H9 (cell line): ENCODE results near the gene SFXN2. TPM values are rescaled to one million over a fixed set of nuclear protein-coding genes. Genes with fewer than 3 reads are reported as not detected.

Experiments used
- DNase-seq: peaks from one replicate; pipeline ENCODE4 v3.0.0-alpha.2; 2017
- H2AFZ ChIP-seq: one replicate; pipeline ENCODE4 v1.6.1; 2013; ENCODE audit warnings: mild to moderate bottlenecking, low read length, control low read depth, moderate library complexity
- H2AK5ac ChIP-seq: 2 replicates; pipeline ENCODE4 v1.6.1; 2013; ENCODE audit warnings: low read length, control low read depth, mixed read lengths; ENCODE audit not compliant: insufficient read length
- H2BK120ac ChIP-seq: one replicate; pipeline ENCODE4 v1.6.1; 2013; ENCODE audit warnings: low read depth, mild to moderate bottlenecking, low read length, control low read depth, inconsistent platforms; ENCODE audit not compliant: poor library complexity, severe bottlenecking
- H2BK12ac ChIP-seq: 2 replicates; pipeline ENCODE4 v1.6.1; 2013; ENCODE audit warnings: low read length, control low read depth, mixed read lengths, low read depth; ENCODE audit not compliant: insufficient read length
- H2BK15ac ChIP-seq: 2 replicates; pipeline ENCODE4 v1.6.1; 2013; ENCODE audit warnings: low read depth, low read length, control low read depth
- H2BK20ac ChIP-seq: one replicate; pipeline ENCODE4 v1.6.1; 2013; ENCODE audit warnings: low read depth, mild to moderate bottlenecking, low read length, control low read depth, inconsistent platforms; ENCODE audit not compliant: poor library complexity, severe bottlenecking
- H2BK5ac ChIP-seq: 2 replicates; pipeline ENCODE4 v1.6.1; 2013; ENCODE audit warnings: low read length, control low read depth, mixed read lengths; ENCODE audit not compliant: insufficient read length
- H3K14ac ChIP-seq: 2 replicates; pipeline ENCODE4 v1.6.1; 2013; ENCODE audit warnings: low read length, control low read depth; ENCODE audit not compliant: insufficient read depth
- H3K18ac ChIP-seq: 2 replicates; pipeline ENCODE4 v1.6.1; 2013; ENCODE audit warnings: low read depth, mild to moderate bottlenecking, mixed read lengths, low read length, control low read depth; ENCODE audit not compliant: insufficient read length
- H3K23ac ChIP-seq: 2 replicates; pipeline ENCODE4 v1.6.1; 2013; ENCODE audit warnings: low read length, control low read depth, mixed read lengths, low read depth; ENCODE audit not compliant: insufficient read length
- H3K23me2 ChIP-seq: 2 replicates; pipeline ENCODE4 v1.6.1; 2013; ENCODE audit warnings: low read depth, mild to moderate bottlenecking, mixed read lengths, low read length, control low read depth; ENCODE audit not compliant: insufficient read length, poor library complexity, severe bottlenecking
- H3K27ac ChIP-seq: 2 replicates; pipeline ENCODE4 v1.5.1; 2013; ENCODE audit warnings: low read length, control low read depth, mixed read lengths, low read depth; ENCODE audit not compliant: insufficient read length
- H3K27me3 ChIP-seq: 2 replicates; pipeline ENCODE4 v1.6.1; 2013; ENCODE audit warnings: low read length, control low read depth, inconsistent platforms; ENCODE audit not compliant: insufficient read depth
- H3K4ac ChIP-seq: 2 replicates; pipeline ENCODE4 v1.6.1; 2013; ENCODE audit warnings: low read depth, mild to moderate bottlenecking, control low read depth, inconsistent platforms, low read length, moderate library complexity
- H3K4me1 ChIP-seq: 2 replicates; pipeline ENCODE4 v1.6.1; 2013; ENCODE audit warnings: low read length, control low read depth, inconsistent platforms; ENCODE audit not compliant: insufficient read depth
- H3K4me2 ChIP-seq: 2 replicates; pipeline ENCODE4 v1.6.1; 2013; ENCODE audit warnings: low read length, control low read depth, mixed read lengths; ENCODE audit not compliant: insufficient read length, insufficient read depth
- H3K56ac ChIP-seq: 2 replicates; pipeline ENCODE4 v1.6.1; 2013; ENCODE audit warnings: low read depth, mild to moderate bottlenecking, mixed read lengths, low read length, control low read depth; ENCODE audit not compliant: insufficient read length
- H3K79me1 ChIP-seq: 2 replicates; pipeline ENCODE4 v1.6.1; 2013; ENCODE audit warnings: low read depth, mild to moderate bottlenecking, moderate library complexity, low read length, control low read depth, inconsistent platforms; ENCODE audit not compliant: insufficient read depth, poor library complexity, severe bottlenecking
- H3K79me2 ChIP-seq: 2 replicates; pipeline ENCODE4 v1.6.1; 2013; ENCODE audit warnings: low read length, control low read depth, inconsistent platforms; ENCODE audit not compliant: insufficient read depth
- H3K9ac ChIP-seq: 2 replicates; pipeline ENCODE4 v1.6.1; 2013; ENCODE audit warnings: low read length, control low read depth, mixed read lengths; ENCODE audit not compliant: insufficient read length; ENCODE audit errors: extremely low read depth
- H3K9me3 ChIP-seq: one replicate; pipeline ENCODE4 v1.6.1; 2013; ENCODE audit warnings: low read depth, low read length, inconsistent platforms; ENCODE audit not compliant: control insufficient read depth
- H3T11ph ChIP-seq: one replicate; pipeline ENCODE4 v1.6.1; 2013; ENCODE audit warnings: mild to moderate bottlenecking, low read length, control low read depth, inconsistent platforms
- H4K20me1 ChIP-seq: one replicate; pipeline ENCODE4 v1.6.1; 2013; ENCODE audit not compliant: control insufficient read depth, insufficient read length, insufficient read depth
- H4K5ac ChIP-seq: 2 replicates; pipeline ENCODE4 v1.6.1; 2013; ENCODE audit warnings: low read depth, mild to moderate bottlenecking, mixed read lengths, low read length, control low read depth; ENCODE audit not compliant: insufficient read length
- H4K8ac ChIP-seq: replicated peaks from 2 replicates; pipeline ENCODE4 v1.6.1; 2013; ENCODE audit warnings: low read length, control low read depth, mixed read lengths, low read depth; ENCODE audit not compliant: insufficient read length
- H4K91ac ChIP-seq: 2 replicates; pipeline ENCODE4 v1.6.1; 2013; ENCODE audit warnings: low read depth, mild to moderate bottlenecking, moderate library complexity, mixed read lengths, low read length, control low read depth; ENCODE audit not compliant: insufficient read length
- H3K27ac Mint-ChIP-seq, 3 experiments: 2 replicates in 2 of 3; 3 replicates in 1 of 3; pipeline ENCODE4 v1.8.0; 2020 to 2021; ENCODE audit warnings: mixed read lengths in 3 of 3, mild to moderate bottlenecking in 1 of 3, moderate library complexity in 1 of 3
- H3K27me3 Mint-ChIP-seq: 2 replicates; pipeline ENCODE4 v1.8.0; 2021; ENCODE audit warnings: low read depth, mild to moderate bottlenecking, moderate library complexity, mixed read lengths
- H3K36me3 Mint-ChIP-seq, 3 experiments: 2 replicates in 2 of 3; 3 replicates in 1 of 3; pipeline ENCODE4 v1.8.0; 2020 to 2021; ENCODE audit warnings: low read depth in 3 of 3, mixed read lengths in 3 of 3; ENCODE audit not compliant: insufficient read depth in 1 of 3
- H3K4me1 Mint-ChIP-seq, 2 experiments: 2 replicates each; pipeline ENCODE4 v1.8.0; 2020; ENCODE audit warnings: mixed read lengths in 2 of 2
- H3K4me3 Mint-ChIP-seq, 2 experiments: 2 replicates in 1 of 2; 3 replicates in 1 of 2; pipeline ENCODE4 v1.8.0; 2020 to 2021; ENCODE audit warnings: mild to moderate bottlenecking in 2 of 2, mixed read lengths in 2 of 2, moderate library complexity in 1 of 2
- H3K9me3 Mint-ChIP-seq, 2 experiments: 2 replicates in 1 of 2; 3 replicates in 1 of 2; pipeline ENCODE4 v1.8.0; 2020; ENCODE audit warnings: mild to moderate bottlenecking in 2 of 2, mixed read lengths in 2 of 2, moderate library complexity in 1 of 2
- CTCF ChIP-seq: fragments of 200-600 bp; sonication (generic); conservative IDR thresholded peaks from 3 replicates; pipeline ENCODE4 v1.8.0; 2021; ENCODE audit warnings: antibody characterized with exemption, mild to moderate bottlenecking
- WGBS: extraction: QIAGEN DNeasy Blood & Tissue Kit; methylation state at CpG from one replicate; pipeline ENCODE4 v1.1.7; 2013; ENCODE audit warnings: missing lambda C conversion rate, low lambda C conversion rate, mixed read lengths; ENCODE audit not compliant: insufficient read length; ENCODE audit errors: extremely low coverage; 5-methylcytosine and 5-hydroxymethylcytosine counted together
- total RNA-seq: library from RNA; stranded (reverse); gene quantifications from 2 replicates; pipeline ENCODE4 v1.2.1, GENCODE V29; 2021

Gene SFXN2
- total RNA-seq, 1 experiment from 2014 or later: 34.7 TPM

DNA sequence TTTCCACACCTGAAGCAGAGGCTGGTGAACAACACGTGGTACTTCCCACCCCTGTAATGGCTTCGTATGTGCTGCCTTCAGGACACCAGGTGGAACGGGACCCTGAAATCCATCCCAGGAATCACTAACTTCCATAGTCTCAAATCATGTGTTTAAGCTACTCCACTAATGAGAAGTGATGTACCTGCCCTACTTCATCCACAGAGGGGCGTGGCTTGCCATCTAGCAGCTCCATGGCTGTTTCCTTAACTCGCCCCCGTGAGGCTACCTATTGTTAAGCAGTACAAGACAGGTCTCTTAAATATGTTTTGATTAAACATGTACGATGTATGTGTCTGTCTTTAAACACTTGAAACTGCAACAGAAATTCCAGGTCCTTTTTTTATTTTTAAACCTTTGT is 32.0 kb upstream of the SFXN2 start:
- Mint-ChIP-seq H3K27ac (no peak overlapping the region), H3K36me3 (peaks cover 16 to 39% (median 34%) of the 10 kb centered on the region in 3 experiments; a peak in 6 of 7 replicates), H3K9me3 (no peaks in the 10 kb centered on the region), H3K4me3 (no peak overlapping the region), H3K4me1 (peaks cover 21 to 27% of the 10 kb centered on the region in 2 experiments), H3K27me3 (no peaks in the 10 kb centered on the region)
- no peaks in the 10 kb centered on the region for H3K9me3 ChIP-seq
- TF ChIP-seq CTCF: no peak
- no peaks in the 10 kb centered on the region for H3K79me2 ChIP-seq
- no peak overlapping the region for H2BK120ac ChIP-seq
- no peaks in the 10 kb centered on the region for H4K20me1 ChIP-seq
- no peak overlapping the region for H4K8ac ChIP-seq
- no peak overlapping the region for H3K9ac ChIP-seq
- H3K56ac ChIP-seq: no peak overlapping the region
- H4K91ac ChIP-seq: no peak overlapping the region
- no peak overlapping the region for H2BK20ac ChIP-seq
- H2BK5ac ChIP-seq: no peak overlapping the region
- no peak overlapping the region for H3T11ph ChIP-seq
- no peak overlapping the region for H3K14ac ChIP-seq
- no peak overlapping the region for H3K18ac ChIP-seq
- no peaks in the 10 kb centered on the region for H3K23me2 ChIP-seq
- no peak overlapping the region for H3K4ac ChIP-seq
- no peak overlapping the region for H3K4me2 ChIP-seq
- no peak overlapping the region for H2AFZ ChIP-seq
- no peaks in the 10 kb centered on the region for H3K27me3 ChIP-seq
- no peaks in the 10 kb centered on the region; the same call in 1 of the 2 replicates for H3K4me1 ChIP-seq
- DNase-seq: no peak
- no peak overlapping the region for H4K5ac ChIP-seq
- no peak overlapping the region for H2BK15ac ChIP-seq
- H2AK5ac ChIP-seq: no peak overlapping the region
- no peak overlapping the region for H3K23ac ChIP-seq
- H3K79me1 ChIP-seq: no peaks in the 10 kb centered on the region
- WGBS: no CpG with 5 or more reads among the region's 7 CpGs
- no peak overlapping the region for H3K27ac ChIP-seq
- no peak overlapping the region for H2BK12ac ChIP-seq
